DMS 273 (cell line): ENCODE measurements around the gene WWOX.

ENCODE experiments used
- DNase-seq: peaks from one replicate; lab custom pipeline; 2025; ENCODE audit not compliant: unreplicated experiment; lab: John Stamatoyannopoulos, UW

WWOX gene

GRCh38 chr16:78994135-78994745 is 894.8 kb downstream of the WWOX start:
- no peak for DNase-seq

GRCh38 chr16:78995441-78995840 is 896.0 kb downstream of the WWOX start:
- no peak for DNase-seq

GRCh38 chr16:78996790-78997189 is 897.3 kb downstream of the WWOX start:
- DNase-seq = peak; percentile 45

- DNase-seq = no peak
Observed at GRCh38 chr16:78998879-78999278, 899.4 kb downstream of the WWOX start.

GRCh38 chr16:79001156-79001967 is 901.9 kb downstream of the WWOX start:
- DNase-seq = no peak

GRCh38 chr16:79003026-79003609 is 903.7 kb downstream of the WWOX start:
- DNase-seq = no peak

- DNase-seq = no peak
Observed at GRCh38 chr16:79004309-79004708, 904.9 kb downstream of the WWOX start.

- no peak for DNase-seq
Observed at GRCh38 chr16:79005096-79005495, 905.6 kb downstream of the WWOX start.

- DNase-seq = no peak
Observed at GRCh38 chr16:79006206-79006605, 906.8 kb downstream of the WWOX start.

- no peak for DNase-seq
Observed at GRCh38 chr16:79006765-79007164, 907.3 kb downstream of the WWOX start.

GRCh38 chr16:79007614-79008013 is 908.2 kb downstream of the WWOX start:
- no peak for DNase-seq

- DNase-seq = no peak
Observed at GRCh38 chr16:79008036-79008868, 908.8 kb downstream of the WWOX start.

GRCh38 chr16:79008869-79009179 is 909.4 kb downstream of the WWOX start:
- no peak for DNase-seq

GRCh38 chr16:79009896-79010295 is 910.4 kb downstream of the WWOX start:
- no peak for DNase-seq

- no peak for DNase-seq
Observed at GRCh38 chr16:79011282-79011681, 911.8 kb downstream of the WWOX start.

GRCh38 chr16:79012671-79013434 is 913.4 kb downstream of the WWOX start:
- DNase-seq = no peak

GRCh38 chr16:79013930-79014660 is 914.6 kb downstream of the WWOX start:
- no peak for DNase-seq

GRCh38 chr16:79018650-79019429 is 919.4 kb downstream of the WWOX start:
- no peak for DNase-seq

- no peak for DNase-seq
Observed at GRCh38 chr16:79019431-79019830, 920.0 kb downstream of the WWOX start.
